H9 (cell line): Measurements from ENCODE around the gene ARFGAP1. TPM values are rescaled to one million over a fixed set of nuclear protein-coding genes. Genes with fewer than 3 reads are reported as not detected.

Experiments
- DNase-seq: peaks from one replicate; pipeline ENCODE4 v3.0.0-alpha.2; 2017
- H2AFZ ChIP-seq: one replicate; pipeline ENCODE4 v1.6.1; 2013; ENCODE audit warnings: mild to moderate bottlenecking, low read length, control low read depth, moderate library complexity
- H2AK5ac ChIP-seq: 2 replicates; pipeline ENCODE4 v1.6.1; 2013; ENCODE audit warnings: low read length, control low read depth, mixed read lengths; ENCODE audit not compliant: insufficient read length
- H2BK120ac ChIP-seq: one replicate; pipeline ENCODE4 v1.6.1; 2013; ENCODE audit warnings: low read depth, mild to moderate bottlenecking, low read length, control low read depth, inconsistent platforms; ENCODE audit not compliant: poor library complexity, severe bottlenecking
- H2BK12ac ChIP-seq: 2 replicates; pipeline ENCODE4 v1.6.1; 2013; ENCODE audit warnings: low read length, control low read depth, mixed read lengths, low read depth; ENCODE audit not compliant: insufficient read length
- H2BK15ac ChIP-seq: 2 replicates; pipeline ENCODE4 v1.6.1; 2013; ENCODE audit warnings: low read depth, low read length, control low read depth
- H2BK20ac ChIP-seq: one replicate; pipeline ENCODE4 v1.6.1; 2013; ENCODE audit warnings: low read depth, mild to moderate bottlenecking, low read length, control low read depth, inconsistent platforms; ENCODE audit not compliant: poor library complexity, severe bottlenecking
- H2BK5ac ChIP-seq: 2 replicates; pipeline ENCODE4 v1.6.1; 2013; ENCODE audit warnings: low read length, control low read depth, mixed read lengths; ENCODE audit not compliant: insufficient read length
- H3K14ac ChIP-seq: 2 replicates; pipeline ENCODE4 v1.6.1; 2013; ENCODE audit warnings: low read length, control low read depth; ENCODE audit not compliant: insufficient read depth
- H3K18ac ChIP-seq: 2 replicates; pipeline ENCODE4 v1.6.1; 2013; ENCODE audit warnings: low read depth, mild to moderate bottlenecking, mixed read lengths, low read length, control low read depth; ENCODE audit not compliant: insufficient read length
- H3K23ac ChIP-seq: 2 replicates; pipeline ENCODE4 v1.6.1; 2013; ENCODE audit warnings: low read length, control low read depth, mixed read lengths, low read depth; ENCODE audit not compliant: insufficient read length
- H3K23me2 ChIP-seq: 2 replicates; pipeline ENCODE4 v1.6.1; 2013; ENCODE audit warnings: low read depth, mild to moderate bottlenecking, mixed read lengths, low read length, control low read depth; ENCODE audit not compliant: insufficient read length, poor library complexity, severe bottlenecking
- H3K27ac ChIP-seq: 2 replicates; pipeline ENCODE4 v1.5.1; 2013; ENCODE audit warnings: low read length, control low read depth, mixed read lengths, low read depth; ENCODE audit not compliant: insufficient read length
- H3K27me3 ChIP-seq: 2 replicates; pipeline ENCODE4 v1.6.1; 2013; ENCODE audit warnings: low read length, control low read depth, inconsistent platforms; ENCODE audit not compliant: insufficient read depth
- H3K4ac ChIP-seq: 2 replicates; pipeline ENCODE4 v1.6.1; 2013; ENCODE audit warnings: low read depth, mild to moderate bottlenecking, control low read depth, inconsistent platforms, low read length, moderate library complexity
- H3K4me1 ChIP-seq: 2 replicates; pipeline ENCODE4 v1.6.1; 2013; ENCODE audit warnings: low read length, control low read depth, inconsistent platforms; ENCODE audit not compliant: insufficient read depth
- H3K4me2 ChIP-seq: 2 replicates; pipeline ENCODE4 v1.6.1; 2013; ENCODE audit warnings: low read length, control low read depth, mixed read lengths; ENCODE audit not compliant: insufficient read length, insufficient read depth
- H3K56ac ChIP-seq: 2 replicates; pipeline ENCODE4 v1.6.1; 2013; ENCODE audit warnings: low read depth, mild to moderate bottlenecking, mixed read lengths, low read length, control low read depth; ENCODE audit not compliant: insufficient read length
- H3K79me1 ChIP-seq: 2 replicates; pipeline ENCODE4 v1.6.1; 2013; ENCODE audit warnings: low read depth, mild to moderate bottlenecking, moderate library complexity, low read length, control low read depth, inconsistent platforms; ENCODE audit not compliant: insufficient read depth, poor library complexity, severe bottlenecking
- H3K79me2 ChIP-seq: 2 replicates; pipeline ENCODE4 v1.6.1; 2013; ENCODE audit warnings: low read length, control low read depth, inconsistent platforms; ENCODE audit not compliant: insufficient read depth
- H3K9ac ChIP-seq: 2 replicates; pipeline ENCODE4 v1.6.1; 2013; ENCODE audit warnings: low read length, control low read depth, mixed read lengths; ENCODE audit not compliant: insufficient read length; ENCODE audit errors: extremely low read depth
- H3K9me3 ChIP-seq: one replicate; pipeline ENCODE4 v1.6.1; 2013; ENCODE audit warnings: low read depth, low read length, inconsistent platforms; ENCODE audit not compliant: control insufficient read depth
- H3T11ph ChIP-seq: one replicate; pipeline ENCODE4 v1.6.1; 2013; ENCODE audit warnings: mild to moderate bottlenecking, low read length, control low read depth, inconsistent platforms
- H4K20me1 ChIP-seq: one replicate; pipeline ENCODE4 v1.6.1; 2013; ENCODE audit not compliant: control insufficient read depth, insufficient read length, insufficient read depth
- H4K5ac ChIP-seq: 2 replicates; pipeline ENCODE4 v1.6.1; 2013; ENCODE audit warnings: low read depth, mild to moderate bottlenecking, mixed read lengths, low read length, control low read depth; ENCODE audit not compliant: insufficient read length
- H4K8ac ChIP-seq: replicated peaks from 2 replicates; pipeline ENCODE4 v1.6.1; 2013; ENCODE audit warnings: low read length, control low read depth, mixed read lengths, low read depth; ENCODE audit not compliant: insufficient read length
- H4K91ac ChIP-seq: 2 replicates; pipeline ENCODE4 v1.6.1; 2013; ENCODE audit warnings: low read depth, mild to moderate bottlenecking, moderate library complexity, mixed read lengths, low read length, control low read depth; ENCODE audit not compliant: insufficient read length
- H3K27ac Mint-ChIP-seq, 3 experiments: 2 replicates in 2 of 3; 3 replicates in 1 of 3; pipeline ENCODE4 v1.8.0; 2020 to 2021; ENCODE audit warnings: mixed read lengths in 3 of 3, mild to moderate bottlenecking in 1 of 3, moderate library complexity in 1 of 3
- H3K27me3 Mint-ChIP-seq: 2 replicates; pipeline ENCODE4 v1.8.0; 2021; ENCODE audit warnings: low read depth, mild to moderate bottlenecking, moderate library complexity, mixed read lengths
- H3K36me3 Mint-ChIP-seq, 3 experiments: 2 replicates in 2 of 3; 3 replicates in 1 of 3; pipeline ENCODE4 v1.8.0; 2020 to 2021; ENCODE audit warnings: low read depth in 3 of 3, mixed read lengths in 3 of 3; ENCODE audit not compliant: insufficient read depth in 1 of 3
- H3K4me1 Mint-ChIP-seq, 2 experiments: 2 replicates each; pipeline ENCODE4 v1.8.0; 2020; ENCODE audit warnings: mixed read lengths in 2 of 2
- H3K4me3 Mint-ChIP-seq, 2 experiments: 2 replicates in 1 of 2; 3 replicates in 1 of 2; pipeline ENCODE4 v1.8.0; 2020 to 2021; ENCODE audit warnings: mild to moderate bottlenecking in 2 of 2, mixed read lengths in 2 of 2, moderate library complexity in 1 of 2
- H3K9me3 Mint-ChIP-seq, 2 experiments: 2 replicates in 1 of 2; 3 replicates in 1 of 2; pipeline ENCODE4 v1.8.0; 2020; ENCODE audit warnings: mild to moderate bottlenecking in 2 of 2, mixed read lengths in 2 of 2, moderate library complexity in 1 of 2
- CTCF ChIP-seq: fragments of 200-600 bp; sonication (generic); conservative IDR thresholded peaks from 3 replicates; pipeline ENCODE4 v1.8.0; 2021; ENCODE audit warnings: antibody characterized with exemption, mild to moderate bottlenecking
- WGBS: extraction: QIAGEN DNeasy Blood & Tissue Kit; methylation state at CpG from one replicate; pipeline ENCODE4 v1.1.7; 2013; ENCODE audit warnings: missing lambda C conversion rate, low lambda C conversion rate, mixed read lengths; ENCODE audit not compliant: insufficient read length; ENCODE audit errors: extremely low coverage; 5-methylcytosine and 5-hydroxymethylcytosine counted together
- total RNA-seq: library from RNA; stranded (reverse); gene quantifications from 2 replicates; pipeline ENCODE4 v1.2.1, GENCODE V29; 2021

The ARFGAP1 gene
- total RNA-seq, 1 experiment from 2014 or later, result 114 TPM

GRCh38 chr20:63316502-63316921 lies 43.9 kb downstream of the ARFGAP1 start:
- Mint-ChIP-seq H3K27me3 (no peaks in the 10 kb centered on the region; the same call in 1 of the 2 replicates), H3K27ac (no peak overlapping the region), H3K9me3 (no peaks in the 10 kb centered on the region), H3K36me3 (no peaks in the 10 kb centered on the region), H3K4me3 (no peak overlapping the region), H3K4me1 (peaks cover 0 to 2% of the 10 kb centered on the region in 2 experiments; a peak in 1 of 4 replicates)
- Histone ChIP-seq H3K27me3 (no peaks in the 10 kb centered on the region), H2BK20ac (no peak overlapping the region), H3K56ac (no peak overlapping the region), H3K27ac (no peak overlapping the region), H3K79me1 (no peaks in the 10 kb centered on the region), H3K4ac (no peak overlapping the region), H2BK12ac (no peak overlapping the region), H3T11ph (no peak overlapping the region), H3K4me1 (no peaks in the 10 kb centered on the region), H3K79me2 (no peaks in the 10 kb centered on the region), H2AFZ (no peak overlapping the region), H3K18ac (no peak overlapping the region), H3K4me2 (no peak overlapping the region), H3K9me3 (no peaks in the 10 kb centered on the region), H4K91ac (no peak overlapping the region), H2BK5ac (no peak overlapping the region), H3K23me2 (no peaks in the 10 kb centered on the region), H4K5ac (no peak overlapping the region), H2AK5ac (no peak overlapping the region), H4K20me1 (no peaks in the 10 kb centered on the region), H3K23ac (no peak overlapping the region), H2BK120ac (no peak overlapping the region), H3K14ac (no peak overlapping the region; the same call in 1 of the 2 replicates), H3K9ac (no peak overlapping the region), H2BK15ac (no peak overlapping the region), H4K8ac (no peak overlapping the region)
- no peak for TF ChIP-seq CTCF
- no peak for DNase-seq
- WGBS, result no CpG with 5 or more reads among the region's 14 CpGs
